AG10803 (cell line): ENCODE measurements around the gene CNRIP1.
A peak's percentile ranks its signal among the peaks of the same experiment; 100 is the strongest.

ENCODE experiments used
- DNase-seq: peaks from one replicate; pipeline ENCODE4 v3.0.0; 2010; ENCODE audit warnings: low read depth
- H3K4me3 ChIP-seq: 2 replicates; pipeline ENCODE4 v1.5.1; 2011; ENCODE audit warnings: mild to moderate bottlenecking, low read length, control low read depth
- TF ChIP-seq, protein P1 (sequence below): conservative IDR thresholded peaks from 2 replicates; pipeline ENCODE4 v1.5.1; 2011; ENCODE audit warnings: mild to moderate bottlenecking, low read length, control low read depth, inconsistent platforms

The CNRIP1 gene

DNA sequence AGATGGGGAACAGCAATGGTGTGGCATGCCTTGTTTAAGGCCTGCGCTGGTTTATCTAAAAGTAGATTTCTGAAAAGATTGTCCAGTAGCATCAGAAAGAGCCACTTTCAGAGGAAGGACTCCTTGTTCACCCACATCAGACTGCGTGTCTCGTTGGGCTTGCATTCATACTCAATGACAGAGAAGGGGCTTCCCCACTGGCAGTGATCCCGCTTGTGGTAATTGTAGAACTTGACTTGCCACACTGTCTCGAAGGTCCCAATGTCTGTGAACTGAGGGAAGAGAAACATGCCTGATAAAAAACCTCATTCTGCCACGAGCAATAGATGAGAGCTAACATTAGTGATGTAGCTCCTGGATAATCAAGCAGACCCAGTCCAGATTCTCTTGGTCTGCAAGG lies 26.0 kb downstream of the CNRIP1 start:
- DNase-seq: no peak
- H3K4me3 ChIP-seq: no peak overlapping the region
- TF ChIP-seq, protein P1, sequence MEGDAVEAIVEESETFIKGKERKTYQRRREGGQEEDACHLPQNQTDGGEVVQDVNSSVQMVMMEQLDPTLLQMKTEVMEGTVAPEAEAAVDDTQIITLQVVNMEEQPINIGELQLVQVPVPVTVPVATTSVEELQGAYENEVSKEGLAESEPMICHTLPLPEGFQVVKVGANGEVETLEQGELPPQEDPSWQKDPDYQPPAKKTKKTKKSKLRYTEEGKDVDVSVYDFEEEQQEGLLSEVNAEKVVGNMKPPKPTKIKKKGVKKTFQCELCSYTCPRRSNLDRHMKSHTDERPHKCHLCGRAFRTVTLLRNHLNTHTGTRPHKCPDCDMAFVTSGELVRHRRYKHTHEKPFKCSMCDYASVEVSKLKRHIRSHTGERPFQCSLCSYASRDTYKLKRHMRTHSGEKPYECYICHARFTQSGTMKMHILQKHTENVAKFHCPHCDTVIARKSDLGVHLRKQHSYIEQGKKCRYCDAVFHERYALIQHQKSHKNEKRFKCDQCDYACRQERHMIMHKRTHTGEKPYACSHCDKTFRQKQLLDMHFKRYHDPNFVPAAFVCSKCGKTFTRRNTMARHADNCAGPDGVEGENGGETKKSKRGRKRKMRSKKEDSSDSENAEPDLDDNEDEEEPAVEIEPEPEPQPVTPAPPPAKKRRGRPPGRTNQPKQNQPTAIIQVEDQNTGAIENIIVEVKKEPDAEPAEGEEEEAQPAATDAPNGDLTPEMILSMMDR: no peak

DNA sequence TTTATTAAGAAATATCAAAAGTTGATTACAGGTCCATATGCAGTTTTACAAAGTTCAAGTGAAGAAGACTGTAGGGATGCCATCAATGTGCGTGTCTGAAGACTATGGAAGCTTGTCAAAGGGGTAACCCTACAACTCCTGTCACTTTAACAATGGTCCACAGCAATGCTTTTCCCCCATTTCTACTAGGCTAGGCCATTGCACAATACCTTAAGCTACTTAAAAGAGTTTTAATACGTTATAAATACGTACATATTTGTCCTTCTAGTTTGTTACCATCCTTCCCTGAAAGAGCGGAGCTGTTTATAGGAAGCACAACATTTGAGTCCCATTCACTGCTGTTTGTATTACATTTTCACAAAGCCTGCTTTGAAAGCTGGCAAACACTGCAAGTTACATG lies 26.7 kb downstream of the CNRIP1 start:
- TF ChIP-seq, protein P1: no peak
- no peak overlapping the region for H3K4me3 ChIP-seq

DNA sequence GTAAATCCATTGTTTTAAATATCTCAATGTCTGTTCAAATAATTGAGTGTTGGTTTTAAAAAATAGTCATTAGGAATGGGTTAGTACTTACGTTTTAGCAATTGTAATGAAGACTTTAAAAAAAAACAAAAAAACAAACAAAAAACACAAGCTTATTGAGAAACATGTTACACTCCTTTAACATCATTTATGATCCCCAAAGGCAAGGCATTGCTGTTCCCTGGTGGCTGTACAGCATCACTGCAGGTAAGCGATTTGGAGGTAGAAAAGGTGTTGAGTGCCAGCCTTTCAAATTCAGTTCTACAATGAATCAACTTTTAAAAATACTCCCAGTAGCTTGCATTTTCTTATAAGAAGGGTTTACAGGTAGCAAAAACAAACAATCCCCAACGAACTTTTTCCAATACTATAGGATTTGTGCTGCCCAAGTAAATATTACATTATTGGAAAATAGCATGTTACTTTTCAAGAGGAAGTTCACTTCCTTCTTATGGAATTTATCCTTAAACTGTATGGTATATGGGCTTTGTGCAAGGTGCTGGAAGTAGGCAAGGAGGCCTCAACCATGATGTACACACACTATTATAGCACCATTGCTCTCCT lies 27.5 kb downstream of the CNRIP1 start:
- DNase-seq: peak; percentile 31
- H3K4me3 ChIP-seq: no peak overlapping the region
- TF ChIP-seq, protein P1: peak; percentile 74

More for the DNA sequence above, 26.7 kb downstream of the CNRIP1 start:
- no peak for DNase-seq

DNA sequence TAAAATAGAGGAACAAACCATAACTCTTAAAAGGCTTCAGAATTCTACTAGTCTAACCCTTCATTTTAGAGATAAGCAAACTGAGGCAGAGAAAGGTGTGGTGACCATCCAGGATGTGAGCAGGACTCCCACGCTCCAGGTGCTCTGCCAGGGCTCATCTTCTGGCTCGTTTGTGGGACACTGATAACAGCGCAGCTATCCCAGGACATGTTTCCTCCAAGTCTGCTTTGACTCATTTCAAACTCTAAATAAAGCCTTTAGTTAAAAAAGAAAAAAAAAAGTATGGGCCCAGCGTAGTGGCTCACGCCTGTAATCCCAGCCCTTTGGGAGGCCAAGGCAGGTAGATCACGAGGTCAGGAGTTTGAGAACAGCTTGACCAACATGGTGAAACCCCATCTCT lies 28.4 kb downstream of the CNRIP1 start:
- no peak for DNase-seq
- H3K4me3 ChIP-seq: no peak overlapping the region
- TF ChIP-seq, protein P1: no peak

DNA sequence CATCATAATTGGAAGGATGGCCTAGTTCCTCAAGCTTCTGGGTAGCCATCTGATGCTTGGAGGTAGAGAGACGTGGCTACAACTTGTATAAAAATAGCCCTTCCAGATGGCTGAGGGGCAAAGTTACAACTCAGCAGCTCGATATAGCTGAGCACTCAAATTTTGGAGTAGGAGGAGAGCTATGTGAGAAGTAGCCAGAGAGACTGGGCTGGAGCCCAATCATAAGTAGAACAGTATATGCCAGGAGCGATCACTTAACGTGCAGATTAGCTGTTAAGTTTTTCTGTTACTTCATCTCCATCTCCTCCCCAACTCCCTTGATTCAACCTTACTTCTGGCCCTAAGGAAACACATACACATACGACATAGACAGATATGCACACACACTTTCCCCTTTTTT lies 28.8 kb downstream of the CNRIP1 start:
- TF ChIP-seq, protein P1: no peak
- DNase-seq: no peak

DNA sequence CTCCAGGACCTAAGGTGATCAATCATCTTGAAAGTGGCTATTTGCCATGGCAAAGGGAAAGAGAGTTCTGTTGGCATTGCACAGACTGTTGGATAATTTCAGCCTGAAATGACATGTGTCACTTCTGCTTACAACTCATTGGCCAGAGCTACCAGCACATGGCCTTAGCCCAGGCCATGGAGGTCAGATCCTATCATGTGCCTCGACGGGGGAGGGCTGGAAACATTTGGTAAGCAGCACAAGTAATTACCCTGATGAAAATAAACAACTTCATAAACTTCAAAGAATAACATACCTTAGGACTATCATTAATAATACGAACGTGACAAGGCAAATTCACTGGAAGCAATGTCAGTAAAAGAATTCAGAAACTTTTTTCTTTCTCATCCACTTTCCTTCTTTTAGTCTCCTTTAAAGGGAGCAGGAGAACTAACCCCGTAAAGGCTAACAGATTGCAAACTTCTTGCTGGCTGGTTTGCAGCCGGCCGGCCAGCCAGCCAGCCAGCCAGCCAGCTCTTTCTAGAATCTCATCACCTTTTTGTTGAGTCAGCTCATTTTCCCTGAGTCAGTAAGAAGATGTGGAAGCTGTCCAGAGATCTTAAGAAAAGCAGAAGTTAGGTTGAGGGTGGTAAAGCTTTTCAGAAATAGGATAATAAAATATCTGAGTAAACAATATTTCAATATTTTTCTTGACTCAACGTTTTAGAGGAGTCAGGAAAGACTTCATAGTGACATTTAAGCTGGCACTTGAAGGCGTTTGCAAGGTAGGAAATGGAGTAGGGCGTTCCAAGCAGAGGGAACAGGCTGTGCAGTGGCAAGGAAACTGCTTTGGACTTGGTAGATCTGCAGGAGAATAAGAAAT lies 31.9 kb downstream of the CNRIP1 start:
- DNase-seq: peak; percentile 69
- TF ChIP-seq, protein P1: no peak
- H3K4me3 ChIP-seq: no peak overlapping the region

More for the DNA sequence above, 28.8 kb downstream of the CNRIP1 start:
- H3K4me3 ChIP-seq: no peak overlapping the region

DNA sequence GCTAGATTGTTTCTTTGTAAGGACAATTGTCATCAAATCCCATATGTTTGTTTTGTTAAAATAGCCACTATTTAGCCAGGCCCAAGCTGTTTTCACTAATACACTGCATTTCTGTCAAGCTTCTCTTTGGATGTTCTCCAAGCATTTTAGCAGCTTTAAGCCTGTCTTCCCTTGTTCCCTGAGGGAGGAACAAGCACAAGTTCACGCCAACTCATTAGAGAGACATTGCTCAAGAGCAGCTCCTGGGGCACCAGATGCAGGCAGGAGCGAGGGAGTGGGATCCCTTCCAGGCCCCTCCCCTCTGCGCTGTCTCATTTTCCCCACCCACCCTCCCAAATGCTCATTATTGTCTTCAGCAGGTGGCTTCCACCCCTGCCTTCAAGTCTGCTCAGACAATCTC lies 34.9 kb downstream of the CNRIP1 start:
- DNase-seq: peak; percentile 89
- no peak overlapping the region for H3K4me3 ChIP-seq
- TF ChIP-seq, protein P1: no peak
